HEK293 (cell line): ENCODE measurements around the gene RBM46.

ENCODE experiments used
- CTCF ChIA-PET: fragments of 350-600 bp; formaldehyde crosslinking; extraction: SDS; loops from one replicate; lab custom pipeline; 2021; ENCODE audit warnings: antibody characterized with exemption; lab: Yijun Ruan, JAX
- POLR2A ChIA-PET: fragments of 300-600 bp; formaldehyde crosslinking; extraction: SDS; loops from one replicate; lab custom pipeline; 2020; ENCODE audit warnings: antibody characterized with exemption, inconsistent platforms; lab: Yijun Ruan, JAX
- H3K27ac ChIP-seq: fragments of 200-500 bp; sonication (Bioruptor generic); 2 replicates; pipeline ENCODE4 v1.5.1; 2014; ENCODE audit warnings: low read depth, low read length, control low read depth, inconsistent platforms; ENCODE audit errors: extremely low read depth
- H3K36me3 ChIP-seq, 2 experiments: fragments of 200-500 bp in 1 of 2; sonication (Bioruptor generic) in 1 of 2; 1 replicate in 1 of 2; 2 replicates in 1 of 2; pipeline ENCODE4 v1.5.1; 2014 to 2017; ENCODE audit warnings: inconsistent platforms in 2 of 2, low read length in 2 of 2; ENCODE audit not compliant: control insufficient read depth in 2 of 2, insufficient read depth in 1 of 2
- H3K4me1 ChIP-seq: fragments of 200-500 bp; sonication (Bioruptor generic); 2 replicates; pipeline ENCODE4 v1.5.1; 2014; ENCODE audit warnings: mild to moderate bottlenecking, low read length, inconsistent platforms; ENCODE audit not compliant: control insufficient read depth, insufficient read depth
- H3K4me3 ChIP-seq: 2 replicates; pipeline ENCODE4 v1.5.1; 2011; ENCODE audit warnings: low read depth, mild to moderate bottlenecking, control low read depth, low read length, moderate library complexity
- H3K9me3 ChIP-seq: fragments of 200-500 bp; sonication (Bioruptor generic); 2 replicates; pipeline ENCODE4 v1.5.1; 2014; ENCODE audit warnings: low read depth, low read length, inconsistent platforms; ENCODE audit not compliant: control insufficient read depth, insufficient read depth
- ATF2 ChIP-seq: fragments of 450-650 bp; formaldehyde crosslinking; IDR thresholded peaks from 2 replicates; pipeline ENCODE4 v1.5.1; 2016; ENCODE audit warnings: missing biosample characterization, missing genetic modification characterization, low read depth
- BCL11A ChIP-seq: fragments of 450-650 bp; formaldehyde crosslinking; IDR thresholded peaks from 2 replicates; pipeline ENCODE4 v1.5.1; 2016; ENCODE audit warnings: low read depth, missing biosample characterization, missing genetic modification characterization
- BCL11B ChIP-seq: fragments of 450-650 bp; formaldehyde crosslinking; IDR thresholded peaks from 2 replicates; pipeline ENCODE4 v1.5.1; 2016; ENCODE audit warnings: low read depth, missing biosample characterization, missing genetic modification characterization
- FEZF1 ChIP-seq: fragments of 450-650 bp; formaldehyde crosslinking; IDR thresholded peaks from 2 replicates; pipeline ENCODE4 v1.5.1; 2016; ENCODE audit warnings: missing biosample characterization, missing genetic modification characterization
- MYNN ChIP-seq: fragments of 450-650 bp; formaldehyde crosslinking; IDR thresholded peaks from 2 replicates; pipeline ENCODE4 v1.5.1; 2016; ENCODE audit warnings: missing biosample characterization, missing genetic modification characterization, borderline replicate concordance
- PRDM4 ChIP-seq: fragments of 450-650 bp; formaldehyde crosslinking; IDR thresholded peaks from 2 replicates; pipeline ENCODE4 v1.5.1; 2017; ENCODE audit warnings: missing biosample characterization, missing genetic modification characterization
- TRIM28 ChIP-seq: IDR thresholded peaks from 2 replicates; pipeline ENCODE4 v1.6.1; 2011; ENCODE audit warnings: low read length, control low read depth, borderline replicate concordance
- ZBTB1 ChIP-seq: fragments of 450-650 bp; formaldehyde crosslinking; IDR thresholded peaks from 2 replicates; pipeline ENCODE4 v1.5.1; 2016; ENCODE audit warnings: missing biosample characterization, missing genetic modification characterization
- ZBTB44 ChIP-seq: fragments of 450-650 bp; IDR thresholded peaks from 2 replicates; pipeline ENCODE4 v1.5.1; 2018; ENCODE audit warnings: missing biosample characterization, mild to moderate bottlenecking, missing genetic modification characterization
- ZFHX2 ChIP-seq: fragments of 450-650 bp; formaldehyde crosslinking; conservative IDR thresholded peaks from 2 replicates; pipeline ENCODE4 v1.5.1; 2016; ENCODE audit warnings: missing biosample characterization, missing genetic modification characterization
- ZNF114 ChIP-seq: fragments of 450-650 bp; formaldehyde crosslinking; IDR thresholded peaks from 2 replicates; pipeline ENCODE4 v1.5.0; 2017; ENCODE audit warnings: missing biosample characterization, missing genetic modification characterization
- ZNF155 ChIP-seq: fragments of 450-650 bp; formaldehyde crosslinking; IDR thresholded peaks from 2 replicates; pipeline ENCODE4 v1.5.1; 2016; ENCODE audit warnings: missing biosample characterization, missing genetic modification characterization
- ZNF18 ChIP-seq: fragments of 450-650 bp; formaldehyde crosslinking; IDR thresholded peaks from 2 replicates; pipeline ENCODE4 v1.5.1; 2016; ENCODE audit warnings: missing biosample characterization, missing genetic modification characterization
- ZNF184 ChIP-seq: fragments of 450-650 bp; IDR thresholded peaks from 2 replicates; pipeline ENCODE4 v1.5.1; 2018; ENCODE audit warnings: missing biosample characterization, mild to moderate bottlenecking, missing genetic modification characterization
- ZNF266 ChIP-seq: fragments of 450-650 bp; formaldehyde crosslinking; IDR thresholded peaks from 2 replicates; pipeline ENCODE4 v1.5.1; 2016; ENCODE audit warnings: missing biosample characterization, missing genetic modification characterization, low read depth
- ZNF341 ChIP-seq: fragments of 450-650 bp; formaldehyde crosslinking; IDR thresholded peaks from 2 replicates; pipeline ENCODE4; 2016; ENCODE audit warnings: low read depth, missing biosample characterization, missing genetic modification characterization
- ZNF398 ChIP-seq: fragments of 450-650 bp; formaldehyde crosslinking; IDR thresholded peaks from 2 replicates; pipeline ENCODE4 v1.5.1; 2017; ENCODE audit warnings: missing biosample characterization, missing genetic modification characterization
- ZNF629 ChIP-seq: fragments of 450-650 bp; formaldehyde crosslinking; IDR thresholded peaks from 2 replicates; pipeline ENCODE4 v1.5.1; 2017; ENCODE audit warnings: missing biosample characterization, missing genetic modification characterization
- ZNF639 ChIP-seq: fragments of 450-650 bp; formaldehyde crosslinking; IDR thresholded peaks from 2 replicates; pipeline ENCODE4 v1.5.1; 2016; ENCODE audit warnings: missing biosample characterization, missing genetic modification characterization
- ZNF843 ChIP-seq: fragments of 450-650 bp; formaldehyde crosslinking; IDR thresholded peaks from 2 replicates; pipeline ENCODE4 v1.5.1; 2016; ENCODE audit warnings: missing biosample characterization, missing genetic modification characterization

Gene RBM46

GRCh38 chr4:154740462-154740861, 40.6 kb upstream of the RBM46 start (continued):
- TF ChIP-seq PRDM4 (tag by site-specific recombination) (no peak), ZNF155 (tag by site-specific recombination) (no peak), BCL11A (no peak), ZNF114 (tag by site-specific recombination) (no peak), ZNF341 (tag by site-specific recombination) (no peak), ATF2 (no peak), TRIM28 (no peak), ZNF639 (tag by site-specific recombination) (no peak), ZNF18 (tag by site-specific recombination) (no peak), MYNN (tag by site-specific recombination) (no peak), BCL11B (no peak), ZFHX2 (tag by site-specific recombination) (no peak), ZNF184 (tag by site-specific recombination) (no peak), ZBTB44 (tag by site-specific recombination) (no peak), ZNF843 (tag by site-specific recombination) (no peak)

- CTCF ChIA-PET = interaction anchor here (0.6 to 0.7 kb wide), 2 partner anchors 13 to 128 kb away, joined by 4 to 5 read pairs; no protein-coding TSS in a partner anchor
Observed at GRCh38 chr4:154741131-154741665, 39.9 kb upstream of the RBM46 start.

More at GRCh38 chr4:154741131-154741665, 39.9 kb upstream of the RBM46 start:
- Histone ChIP-seq H3K27ac (no peak overlapping the region), H3K4me3 (no peak overlapping the region), H3K36me3 (no peaks in the 10 kb centered on the region), H3K4me1 (no peaks in the 10 kb centered on the region), H3K9me3 (no peaks in the 10 kb centered on the region)
- POLR2A ChIA-PET = no interaction called here
- TF ChIP-seq ZBTB1 (tag by site-specific recombination) (no peak), ZNF629 (tag by site-specific recombination) (no peak), ATF2 (no peak), FEZF1 (tag by site-specific recombination) (no peak), ZNF266 (tag by site-specific recombination) (no peak), ZNF398 (no peak)
